PC-9 (cell line): ENCODE data around the gene CD68.
"Not testable (repeated sequence)": the region's sequence is repeated elsewhere in the genome, so short reads cannot be mapped to it uniquely, and the experiment has no call there.

Experiments used
- CTCF ChIP-seq: fragments of 200-600 bp; sonication (generic); conservative IDR thresholded peaks from 2 replicates; pipeline ENCODE4 v1.6.1; 2017; ENCODE audit warnings: mixed run types, antibody characterized with exemption, mild to moderate bottlenecking, moderate library complexity
- EZH2 ChIP-seq: fragments of 200-600 bp; sonication (generic); IDR thresholded peaks from 2 replicates; pipeline ENCODE4 v1.8.0; 2017; ENCODE audit warnings: antibody characterized with exemption, low read depth

GRCh38 chr17:7597561-7597960, 18.1 kb downstream of the CD68 start:
- TF ChIP-seq CTCF, EZH2: not testable (repeated sequence)
